ENCODE results near the gene SNX19.

SNX19 gene

GRCh38 chr11:130907229-130907628, 9.1 kb downstream of the SNX19 start:
- no peak for DNase-seq (ENCODE audit: low read depth in 3 of 3)

DNA sequence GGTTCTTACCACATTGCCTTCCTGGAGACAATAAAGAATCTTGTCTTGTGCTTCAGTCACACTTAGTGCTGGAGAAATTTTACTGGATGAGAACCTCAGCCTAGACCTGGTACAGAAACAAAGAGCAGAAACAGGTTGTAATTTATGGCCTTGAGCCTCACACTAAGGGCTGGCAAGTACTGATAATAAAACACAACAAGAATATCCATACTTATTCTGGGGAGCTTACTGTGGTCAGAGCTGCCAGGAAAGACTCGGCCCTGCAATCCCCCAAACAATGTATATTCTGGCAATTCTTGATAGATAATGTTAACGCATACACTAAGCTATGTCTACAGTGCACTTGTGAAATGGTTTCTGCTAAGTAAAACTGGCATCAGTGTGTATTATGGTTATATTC, 9.7 kb downstream of the SNX19 start:
- DNase-seq (ENCODE audit: low read depth in 3 of 3): no peak

GRCh38 chr11:130905512-130905911, 10.8 kb downstream of the SNX19 start:
- DNase-seq (ENCODE audit: low read depth in 3 of 3): no peak

- no peak for DNase-seq (ENCODE audit: low read depth in 3 of 3)
These were observed 11.9 kb downstream of the SNX19 start for GRCh38 chr11:130904380-130904779.

GRCh38 chr11:130902380-130902779, 13.9 kb downstream of the SNX19 start:
- DNase-seq (ENCODE audit: low read depth in 3 of 3): no peak

DNA sequence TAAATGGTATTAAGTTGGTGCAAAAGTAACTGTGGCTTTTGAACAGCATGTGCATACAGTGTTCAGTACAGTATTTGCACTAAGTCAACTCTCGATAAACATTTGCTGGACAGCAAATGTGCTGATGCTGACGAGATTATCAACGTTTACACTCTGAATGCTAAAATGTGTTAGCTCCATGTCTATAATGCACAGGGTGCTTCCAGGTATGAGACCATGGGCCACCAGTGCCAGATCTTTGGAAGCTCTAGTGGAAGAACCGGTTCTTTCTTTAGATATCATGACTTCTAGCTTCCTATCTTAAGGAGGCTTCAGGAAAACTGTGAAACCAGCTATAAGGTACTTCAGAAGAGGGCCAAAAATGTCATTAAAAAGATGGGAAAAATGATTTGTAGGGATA, 17.2 kb downstream of the SNX19 start:
- no peak for DNase-seq (ENCODE audit: low read depth in 3 of 3)

DNA sequence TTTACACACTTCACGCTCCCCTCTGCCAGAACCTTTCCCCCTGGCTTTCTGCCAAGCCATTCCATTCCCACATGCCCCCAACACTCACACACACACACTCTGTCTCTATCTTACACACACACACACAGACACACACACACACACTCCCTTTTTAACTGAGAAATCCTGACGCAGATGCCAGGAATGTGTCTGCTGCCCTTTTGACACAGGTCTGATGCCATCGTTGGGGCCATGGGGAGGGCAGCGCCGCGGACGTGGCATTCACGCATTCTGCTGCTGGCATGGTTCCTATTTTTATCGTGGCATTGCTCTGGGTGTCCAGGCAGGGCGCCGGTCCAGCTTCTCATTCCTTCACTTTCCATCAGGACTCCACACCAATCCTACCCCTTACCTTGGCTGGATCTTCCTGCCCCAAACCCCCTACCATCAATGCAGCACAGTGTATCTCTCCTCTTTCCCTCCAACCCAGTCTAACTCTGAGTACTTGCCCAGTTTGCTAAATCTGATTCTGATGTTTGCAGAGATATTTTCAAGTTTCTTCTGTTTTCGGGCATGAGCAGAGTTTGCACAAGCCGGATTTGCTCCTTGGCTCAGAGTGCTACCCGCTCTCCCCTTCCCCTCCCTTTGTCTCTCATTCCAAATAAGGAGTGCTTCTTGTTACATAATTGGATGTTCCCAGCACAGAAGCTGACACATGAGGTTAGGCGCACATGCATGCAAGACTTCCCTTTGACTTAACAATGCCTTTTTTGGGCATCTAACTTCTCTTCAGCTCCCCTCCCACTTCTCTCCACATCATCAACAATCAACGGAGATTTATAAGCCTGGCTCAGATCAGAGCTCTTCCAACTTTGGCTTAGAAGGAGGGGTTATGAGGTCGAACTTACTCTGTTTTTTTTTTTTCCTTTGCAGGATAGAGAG, 18.8 kb downstream of the SNX19 start:
- DNase-seq (ENCODE audit: low read depth in 3 of 3): no peak

- DNase-seq (ENCODE audit: low read depth in 3 of 3): peak; percentile 24 to 43 (median 42)
These were observed 21.8 kb downstream of the SNX19 start for GRCh38 chr11:130894322-130895025.

DNA sequence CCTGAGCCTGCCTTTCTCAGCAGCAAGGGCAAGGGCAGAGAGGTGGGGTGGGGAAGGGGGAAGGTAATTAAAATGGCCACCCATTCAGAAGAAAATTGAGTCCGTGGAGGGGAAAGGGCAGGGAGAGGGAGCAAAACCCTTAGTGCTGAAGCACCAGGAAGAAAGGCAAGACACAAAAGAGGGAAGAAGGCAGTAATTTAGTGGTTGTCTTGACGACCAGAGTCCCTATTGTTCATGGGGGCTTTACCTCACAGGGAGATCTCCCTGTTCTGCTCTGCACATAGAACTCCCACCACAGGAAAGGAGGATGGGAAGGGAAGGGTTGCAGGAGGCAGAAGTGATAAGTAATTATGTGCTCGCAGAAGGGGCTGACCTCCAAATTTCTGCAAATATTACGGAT, 23.4 kb downstream of the SNX19 start:
- DNase-seq (ENCODE audit: low read depth in 3 of 3): no peak

GRCh38 chr11:130891326-130891725, 25.0 kb downstream of the SNX19 start:
- DNase-seq (ENCODE audit: low read depth in 3 of 3): no peak

DNA sequence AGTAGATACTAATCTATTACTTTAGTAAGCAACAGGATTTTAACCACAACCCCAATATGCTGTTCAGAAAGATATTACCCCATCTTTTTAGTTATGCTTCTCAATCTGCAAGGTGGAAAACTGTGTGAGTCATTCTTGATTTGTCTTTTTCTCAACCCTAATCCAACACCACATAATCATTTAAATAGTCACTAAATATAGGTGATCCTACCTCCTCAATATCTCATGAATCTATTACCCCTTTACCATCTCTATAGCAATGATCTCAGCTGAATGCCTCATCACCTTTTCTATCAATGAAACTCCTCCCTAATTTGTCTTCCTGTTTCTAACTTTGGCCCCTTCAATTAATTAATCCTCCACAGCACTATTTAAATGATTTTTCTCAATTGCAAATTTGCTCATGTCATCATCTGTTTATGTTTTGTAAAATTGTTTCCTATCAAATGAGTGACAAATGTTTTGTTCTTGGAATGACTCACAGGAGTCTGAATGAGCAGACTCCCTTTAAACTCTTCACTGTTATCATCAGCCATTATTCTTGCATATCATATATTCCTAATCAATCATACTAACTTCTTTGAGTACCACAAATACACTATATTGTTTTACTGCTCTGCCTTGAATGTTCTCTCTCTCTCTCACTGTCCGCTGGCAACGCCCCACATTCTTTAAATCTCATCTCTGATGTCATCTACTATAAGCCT, 26.1 kb downstream of the SNX19 start:
- DNase-seq (ENCODE audit: low read depth in 3 of 3): no peak

DNA sequence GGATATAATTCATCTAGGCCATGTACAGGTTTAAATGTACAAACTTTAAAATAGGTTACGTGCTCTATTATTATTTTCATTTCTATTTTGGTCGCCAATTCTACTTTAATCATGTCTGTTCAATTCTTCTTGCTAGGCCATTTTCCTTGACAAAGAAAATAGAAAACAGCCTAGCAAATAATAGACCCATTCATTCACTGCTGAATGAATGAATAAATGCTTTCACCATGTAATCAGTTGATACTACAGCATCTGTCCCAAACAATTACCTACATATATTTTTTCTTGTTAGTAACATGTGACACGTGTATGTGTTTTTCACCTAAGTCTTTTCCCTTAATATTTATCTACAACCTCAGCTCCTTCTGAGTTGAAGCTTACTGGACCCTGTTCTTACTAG, 27.5 kb downstream of the SNX19 start:
- no peak for DNase-seq (ENCODE audit: low read depth in 3 of 3)

DNA sequence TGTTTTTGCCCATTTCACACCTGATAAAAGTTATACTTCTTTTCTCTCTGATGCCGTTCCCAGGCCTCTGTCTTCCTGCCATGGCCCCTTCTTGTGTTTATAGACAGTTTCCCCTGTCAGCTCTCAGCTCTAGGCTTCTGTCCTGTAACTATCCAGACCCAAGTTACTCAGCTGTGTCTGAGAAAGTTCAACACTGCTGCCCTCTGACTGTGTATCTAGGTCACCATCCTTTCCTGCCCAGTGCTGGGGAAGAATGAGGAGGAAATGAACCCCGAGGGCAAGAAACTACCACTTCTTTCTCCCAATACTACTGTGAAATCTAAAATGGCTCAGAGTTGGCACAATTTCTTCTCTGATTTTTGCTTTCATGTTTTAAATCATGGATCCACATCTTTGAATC, 29.6 kb downstream of the SNX19 start:
- DNase-seq (ENCODE audit: low read depth in 3 of 3): no peak

DNA sequence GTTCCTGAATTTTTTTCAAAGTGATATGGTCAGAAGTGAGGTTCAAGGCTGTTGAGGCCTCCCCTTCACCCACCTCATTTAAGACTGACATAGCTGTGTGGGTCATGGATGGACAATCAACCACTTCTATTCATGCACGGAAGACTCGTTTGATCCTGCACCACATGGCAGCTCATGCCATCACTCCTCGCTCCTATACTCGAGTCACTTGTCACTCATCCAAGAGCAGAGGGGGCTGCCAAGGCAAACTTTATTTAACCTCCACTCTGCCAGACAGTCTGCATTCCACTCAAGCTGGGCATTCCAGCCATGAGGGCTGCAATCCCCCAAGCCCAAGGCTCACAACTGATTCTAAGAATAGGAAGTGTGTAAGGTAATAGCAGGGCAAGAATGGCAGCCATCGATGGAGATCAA, 34.1 kb downstream of the SNX19 start:
- DNase-seq (ENCODE audit: low read depth in 3 of 3): no peak

DNA sequence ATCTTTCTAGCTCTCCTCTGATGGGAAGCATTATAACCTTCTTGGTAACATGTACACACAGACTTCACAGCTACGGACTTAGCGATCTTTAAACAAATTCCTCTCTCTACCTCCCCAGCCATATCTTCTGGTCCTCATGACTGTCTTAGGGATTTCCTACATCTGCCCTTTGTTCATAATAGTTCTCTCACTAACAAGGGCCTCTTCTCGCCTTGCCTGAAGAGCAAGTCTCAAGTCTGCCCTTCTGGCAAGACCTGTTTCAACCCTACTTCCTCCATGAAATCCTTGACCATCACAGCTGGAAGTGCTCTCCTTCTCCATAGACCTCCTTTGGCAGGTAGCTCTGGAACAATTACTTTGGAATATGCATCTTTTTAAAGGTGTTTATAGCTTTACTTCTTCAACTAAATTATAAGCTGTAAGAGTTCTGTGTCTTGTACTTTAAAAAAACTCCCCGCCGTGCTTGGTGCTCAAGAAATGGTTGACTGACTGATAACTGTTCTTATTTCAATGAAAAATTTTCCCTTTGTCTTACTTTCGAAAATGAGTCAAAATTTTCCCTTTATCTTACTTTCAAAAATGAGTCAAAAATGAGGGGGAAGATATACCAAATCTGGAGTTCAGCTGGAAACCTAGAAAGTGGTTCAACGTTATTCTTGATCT, 34.7 kb downstream of the SNX19 start:
- DNase-seq (ENCODE audit: low read depth in 3 of 3): no peak

DNA sequence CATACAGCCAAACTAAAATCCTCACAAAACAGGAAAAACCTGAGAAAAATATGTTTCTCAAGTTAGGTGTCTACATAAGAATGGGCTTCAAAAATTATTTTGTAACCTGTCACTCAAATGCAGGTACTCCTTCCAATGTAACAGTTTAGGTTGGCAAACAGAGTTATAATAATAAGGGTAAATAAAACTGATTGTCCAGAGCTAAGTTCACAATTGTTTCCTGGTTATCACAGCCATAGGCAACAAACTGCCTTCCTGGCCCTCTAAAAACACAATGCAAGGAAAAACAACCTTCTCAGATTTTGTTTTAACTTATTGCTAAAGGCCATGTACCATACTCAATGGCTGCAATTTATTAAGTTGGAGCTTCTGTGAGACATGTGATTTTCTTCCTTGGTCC, 36.4 kb downstream of the SNX19 start:
- no peak for DNase-seq (ENCODE audit: low read depth in 3 of 3)

- DNase-seq (ENCODE audit: low read depth in 3 of 3): no peak
These were observed 39.1 kb downstream of the SNX19 start for GRCh38 chr11:130876931-130877915.

DNA sequence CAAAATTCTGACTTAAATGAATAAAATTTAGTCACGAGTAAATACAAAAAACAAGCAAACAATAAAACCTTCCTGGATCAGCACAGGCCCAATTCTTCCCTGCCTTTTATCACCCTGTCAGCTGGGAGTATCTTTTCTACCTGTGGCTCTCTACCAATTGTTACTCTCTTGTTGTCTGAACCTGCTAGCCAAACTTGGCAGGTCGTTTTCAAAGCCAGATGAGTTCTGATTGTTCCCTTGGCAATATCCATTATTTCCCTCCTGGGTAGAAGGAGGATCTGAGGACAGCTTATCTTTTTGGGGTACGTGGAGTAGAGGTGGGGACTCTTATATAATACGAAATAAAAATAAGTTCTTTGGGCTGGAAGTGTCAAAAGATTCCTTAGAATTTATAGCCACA, 40.2 kb downstream of the SNX19 start:
- DNase-seq (ENCODE audit: low read depth in 3 of 3): no peak

- no peak for DNase-seq (ENCODE audit: low read depth in 3 of 3)
These were observed 41.2 kb downstream of the SNX19 start for GRCh38 chr11:130874955-130875531.

- no peak for DNase-seq (ENCODE audit: low read depth in 3 of 3)
These were observed 41.9 kb downstream of the SNX19 start for GRCh38 chr11:130874396-130874795.

Measured in stimulated activated CD4-positive, alpha-beta T cell treated with anti-CD3 and anti-CD28 coated beads, TNF-alpha, amount 100 ng/mL, for 4 hours (primary cell).